Stomach (tissue), 9 donors: ENCODE data around the gene HMGCR. TPM values are rescaled to one million over a fixed set of nuclear protein-coding genes. Genes with fewer than 3 reads are reported as not detected.

ENCODE experiments used
- DNase-seq, 2 donors: peaks; one replicate each; pipeline versions ENCODE4 v3.0.0 to v3.0.0-alpha.2; 2013 to 2019
- H3K27ac ChIP-seq, 5 donors: fragments of 200-600 bp in 4 of 5; sonication (generic) in 4 of 5; one replicate each; pipeline ENCODE4 v1.5.1; 2013 to 2019; ENCODE audit warnings: mild to moderate bottlenecking in 1 of 5, moderate library complexity in 1 of 5
- H3K27me3 ChIP-seq, 3 donors: fragments of 200-600 bp; sonication (generic); one replicate each; pipeline ENCODE4 v1.5.1; 2017 to 2019; ENCODE audit warnings: mixed run types in 1 of 3
- H3K36me3 ChIP-seq, 4 donors: fragments of 200-600 bp; sonication (generic); 1 replicate in 3 of 4; 2 replicates in 1 of 4; pipeline ENCODE4 v1.5.1; 2016 to 2019
- H3K4me1 ChIP-seq, 4 donors: fragments of 200-600 bp; sonication (generic); one replicate each; pipeline ENCODE4 v1.5.1; 2016 to 2019
- H3K4me3 ChIP-seq, 4 donors: fragments of 200-600 bp; sonication (generic) in 3 of 4; one replicate each; pipeline ENCODE4 v1.5.1; 2016 to 2019; ENCODE audit warnings: mild to moderate bottlenecking in 1 of 4
- H3K9me3 ChIP-seq, 4 donors: fragments of 200-600 bp; sonication (generic); one replicate each; pipeline ENCODE4 v1.5.1; 2016 to 2019
- CTCF ChIP-seq, 7 experiments: fragments of 450-650 bp in 4 of 7; fragments of 200-600 bp in 3 of 7; sonication (generic) in 3 of 7; IDR thresholded peaks; one replicate each; pipeline ENCODE4 v1.5.1; 2016 to 2019; ENCODE audit warnings: antibody characterized with exemption in 7 of 7, control low read depth in 2 of 7, mild to moderate bottlenecking in 1 of 7
- EP300 ChIP-seq: sonication (generic); formaldehyde crosslinking; IDR thresholded peaks from one replicate; pipeline ENCODE4 v1.6.1; 2017; ENCODE audit warnings: antibody characterized with exemption
- POLR2A ChIP-seq, 4 donors: fragments of 450-650 bp; IDR thresholded peaks; one replicate each; pipeline ENCODE4 v1.6.1; 2016; ENCODE audit warnings: antibody characterized with exemption in 4 of 4, control low read depth in 2 of 4, mild to moderate bottlenecking in 1 of 4, moderate library complexity in 1 of 4
- POLR2AphosphoS5 ChIP-seq, 3 donors: sonication (generic); formaldehyde crosslinking; IDR thresholded peaks; one replicate each; pipeline ENCODE4 v1.6.1; 2016; ENCODE audit warnings: antibody characterized with exemption in 3 of 3
- WGBS, 5 donors: extraction: QIAGEN DNeasy Blood & Tissue Kit in 3 of 5; methylation state at CpG; one replicate each; pipeline versions ENCODE4 v1.1.5 to v1.1.7; 2013 to 2018; 5-methylcytosine and 5-hydroxymethylcytosine counted together
- intact Hi-C: fragments of 100-400 bp; cut with DNase I; formaldehyde crosslinking; loops from one replicate; pipeline ENCODE4 v1.15.1; 2023; ENCODE audit warnings: low total_unique reads
- polyA plus RNA-seq, 3 donors: library from polyadenylated mRNA; stranded (reverse); fragments of 200-250 nt; gene quantifications; one replicate each; pipeline ENCODE4 v1.2.3, GENCODE V29; 2013
- total RNA-seq, 5 donors: library from RNA; depleted of rRNA; stranded (reverse); fragments of >200 nt; gene quantifications; one replicate each; pipeline versions ENCODE4 v1.1.0 to v1.2.3, GENCODE V29; 2014 to 2016
- donor health status: healthy with polysubstance abuse.
- donor health status: Bipolar disorder and iron deficiency.
- donor health status: healthy.

Gene HMGCR
- total and polyA plus RNA-seq, 8 donors, result 6.0 to 72.5 (median 25.4) TPM

- Histone ChIP-seq H3K4me1 (peaks cover 5 to 39% (median 20%) of the 10 kb centered on the region in 4 donors), H3K36me3 (peaks cover 10 to 51% (median 42%) of the 10 kb centered on the region in 4 donors), H3K27me3 (no peaks in the 10 kb centered on the region), H3K9me3 (no peaks in the 10 kb centered on the region), H3K27ac (no peak overlapping the region), H3K4me3 (no peak overlapping the region)
- intact Hi-C loops, result no loop called here
- no peak for DNase-seq
- 90 to 96% (median 93%) methylated on average over 4 of the region's 4 CpGs for WGBS, 5 donors
- TF ChIP-seq POLR2A (IDR thresholded peaks at IDR 0.05), result no peak
- no peak for TF ChIP-seq POLR2AphosphoS5 (IDR thresholded peaks at IDR 0.05)
- TF ChIP-seq EP300, result no peak
- no peak for TF ChIP-seq CTCF (IDR thresholded peaks at IDR 0.05)
These were observed 5.8 kb downstream of the HMGCR start for GRCh38 chr5:75342836-75343235.

GRCh38 chr5:75348241-75348640 is 11.2 kb downstream of the HMGCR start:
- DNase-seq, result no peak
- Histone ChIP-seq H3K9me3 (no peaks in the 10 kb centered on the region), H3K27me3 (no peaks in the 10 kb centered on the region), H3K4me3 (no peak overlapping the region), H3K36me3 (peaks cover 33 to 99% (median 90%) of the 10 kb centered on the region in 4 donors), H3K4me1 (no peaks in the 10 kb centered on the region), H3K27ac (no peak overlapping the region)
- TF ChIP-seq CTCF (IDR thresholded peaks at IDR 0.05) (no peak), POLR2AphosphoS5 (IDR thresholded peaks at IDR 0.05) (no peak), EP300 (no peak), POLR2A (IDR thresholded peaks at IDR 0.05) (no peak)
- WGBS, 5 donors, result 85 to 96% (median 93%) methylated on average over 3 of the region's 3 CpGs
- intact Hi-C loops, result no loop called here

- no peak for DNase-seq
- intact Hi-C loops, result no loop called here
- Histone ChIP-seq H3K4me1 (no peaks in the 10 kb centered on the region), H3K36me3 (peaks cover 41 to 99% (median 96%) of the 10 kb centered on the region in 4 donors), H3K27ac (no peak overlapping the region), H3K27me3 (no peaks in the 10 kb centered on the region), H3K9me3 (no peaks in the 10 kb centered on the region), H3K4me3 (no peak overlapping the region)
- TF ChIP-seq CTCF (IDR thresholded peaks at IDR 0.05) (no peak), POLR2A (IDR thresholded peaks at IDR 0.05) (no peak), POLR2AphosphoS5 (IDR thresholded peaks at IDR 0.05) (no peak), EP300 (no peak)
- WGBS, 5 donors, result 91 to 98% (median 95%) methylated on average over 2 of the region's 2 CpGs
These were observed 12.6 kb downstream of the HMGCR start for GRCh38 chr5:75349663-75350062.

GRCh38 chr5:75351139-75351926 is 14.3 kb downstream of the HMGCR start:
- intact Hi-C loops, result no loop called here
- H3K4me3 ChIP-seq, result no peak overlapping the region
- TF ChIP-seq EP300 (no peak), CTCF (IDR thresholded peaks at IDR 0.05) (no peak), POLR2A (IDR thresholded peaks at IDR 0.05) (no peak), POLR2AphosphoS5 (IDR thresholded peaks at IDR 0.05) (no peak)
- H3K9me3 ChIP-seq, result no peaks in the 10 kb centered on the region
- H3K36me3 ChIP-seq, result peaks cover 57 to 100% (median 96%) of the 10 kb centered on the region in 4 donors
- H3K27ac ChIP-seq, result no peak overlapping the region
- no peaks in the 10 kb centered on the region for H3K27me3 ChIP-seq
- WGBS, 5 donors, result 88 to 93% (median 90%) methylated on average over 7 of the region's 7 CpGs
- no peak for DNase-seq
- no peaks in the 10 kb centered on the region for H3K4me1 ChIP-seq
